HG02970 (cell line): Measurements from ENCODE around the gene SMTNL2.
"Not testable (repeated sequence)": the region's sequence is repeated elsewhere in the genome, so short reads cannot be mapped to it uniquely, and the experiment has no call there.

ENCODE experiments used
- ATAC-seq: cut with Tn5 transposase; IDR thresholded peaks from one replicate; pipeline ENCODE4 v1.9.1; 2021; ENCODE audit warnings: mild to moderate bottlenecking, moderate library complexity, moderate number of reproducible peaks; ENCODE audit not compliant: unreplicated experiment, low FRiP score

SMTNL2 gene

DNA sequence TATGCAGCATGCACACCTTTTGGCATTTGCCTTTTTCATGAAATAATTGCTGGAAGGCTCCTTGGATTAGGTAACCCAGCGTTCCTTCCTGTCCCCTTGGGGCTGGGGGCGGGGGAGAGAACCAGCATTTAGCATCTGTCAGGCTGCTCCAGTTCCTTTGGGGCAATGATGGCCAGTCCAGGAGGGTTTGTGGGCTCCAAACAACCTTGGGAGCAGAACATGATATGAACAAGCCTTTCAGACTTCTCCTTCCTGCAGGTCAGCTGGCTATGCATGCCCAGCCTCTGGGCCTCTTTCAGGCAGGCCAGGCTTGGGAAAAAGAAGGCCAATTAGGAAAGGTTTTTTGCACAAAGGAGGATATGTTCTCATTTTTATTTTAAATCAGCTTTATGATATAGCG lies 1.1 kb upstream of the SMTNL2 start:
- no peak for ATAC-seq

DNA sequence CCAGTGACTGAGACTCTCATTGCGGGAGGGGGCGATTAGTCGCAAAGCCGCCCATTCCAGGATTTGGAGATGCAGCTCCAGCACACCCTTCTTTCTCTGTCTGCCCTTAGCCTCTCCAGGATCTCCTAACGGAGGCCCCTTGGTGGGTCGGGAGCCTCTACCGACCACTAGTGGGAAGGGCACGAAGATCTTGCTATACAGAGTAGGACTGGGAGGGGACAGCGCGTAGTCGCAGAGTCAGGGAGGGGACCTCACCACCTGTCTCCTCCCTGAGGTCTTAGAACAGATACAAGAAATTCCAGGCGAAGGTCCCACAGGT lies 588 bp upstream of the SMTNL2 start:
- ATAC-seq = no peak

DNA sequence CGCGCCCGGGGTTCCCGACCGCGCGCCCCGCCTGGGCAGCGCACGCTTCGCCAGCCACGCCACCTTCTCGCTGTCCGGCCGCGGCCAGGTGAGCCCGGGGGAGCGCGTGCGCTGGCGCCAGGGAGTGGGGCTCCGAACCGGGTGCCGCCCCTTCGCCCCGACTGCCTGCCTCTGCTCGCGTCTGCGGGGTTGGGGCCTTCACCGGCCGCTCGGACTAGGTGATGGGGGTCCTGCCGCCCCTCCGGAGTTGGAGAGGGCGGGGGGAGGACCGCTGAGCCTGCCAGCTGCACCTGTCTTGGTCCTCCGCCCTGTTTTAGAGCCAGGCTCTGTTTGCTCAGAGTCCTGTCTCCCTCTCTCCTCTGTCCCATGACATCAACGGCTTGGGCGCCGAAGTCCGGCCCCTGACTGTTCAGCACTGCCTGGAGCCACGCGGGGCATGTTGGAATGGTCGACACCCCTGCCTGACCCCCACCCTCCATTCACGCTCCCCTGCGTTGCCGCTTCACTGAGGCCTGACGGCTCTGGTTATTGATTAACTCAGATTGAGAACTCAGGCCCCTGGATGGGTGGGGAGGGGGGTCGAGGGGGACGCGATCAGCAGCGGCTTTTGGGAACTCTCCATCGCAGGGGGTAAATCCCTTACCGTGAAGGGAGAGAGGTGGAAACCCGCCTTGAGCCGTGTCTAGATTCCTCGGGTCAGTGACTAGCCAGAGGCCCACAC lies 748 bp downstream of the SMTNL2 start:
- no peak for ATAC-seq

DNA sequence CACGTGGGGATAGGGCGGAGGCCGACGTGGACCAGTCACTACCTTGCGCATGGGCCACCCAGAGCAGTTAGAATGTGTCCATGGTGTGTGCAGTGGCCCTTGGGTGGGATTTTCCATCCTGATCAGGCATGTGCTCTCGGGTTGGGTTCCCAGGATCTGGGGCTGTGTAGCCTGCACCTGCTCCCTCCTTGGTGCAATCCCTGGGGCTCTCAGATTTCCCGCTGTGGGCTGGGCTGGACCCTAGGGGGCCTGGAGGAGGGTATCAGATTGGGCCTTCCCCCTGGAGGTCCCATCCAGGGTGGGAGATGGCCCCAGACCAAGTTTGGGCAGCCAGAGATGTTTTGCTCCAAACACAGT lies 1.3 kb downstream of the SMTNL2 start:
- no peak for ATAC-seq

DNA sequence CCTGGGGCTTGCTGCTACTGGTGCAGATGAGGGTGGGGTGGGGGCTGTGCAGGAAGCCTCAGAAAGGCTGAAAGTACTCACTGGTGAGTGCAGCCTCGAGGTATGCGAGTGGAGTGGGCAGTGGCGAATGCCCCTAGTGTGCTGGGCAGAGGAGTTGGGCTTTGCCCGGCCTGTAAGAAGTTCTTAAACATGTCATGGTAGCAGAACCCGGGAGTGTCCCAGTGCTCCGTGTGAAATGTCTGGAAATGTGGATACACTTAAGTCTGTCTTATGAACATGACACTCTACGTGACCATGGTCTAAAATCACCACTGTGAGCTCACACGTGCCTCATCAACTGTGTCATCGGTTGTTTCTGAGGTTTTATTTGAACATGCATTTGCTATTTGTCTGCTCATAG lies 1.7 kb downstream of the SMTNL2 start:
- no peak for ATAC-seq

DNA sequence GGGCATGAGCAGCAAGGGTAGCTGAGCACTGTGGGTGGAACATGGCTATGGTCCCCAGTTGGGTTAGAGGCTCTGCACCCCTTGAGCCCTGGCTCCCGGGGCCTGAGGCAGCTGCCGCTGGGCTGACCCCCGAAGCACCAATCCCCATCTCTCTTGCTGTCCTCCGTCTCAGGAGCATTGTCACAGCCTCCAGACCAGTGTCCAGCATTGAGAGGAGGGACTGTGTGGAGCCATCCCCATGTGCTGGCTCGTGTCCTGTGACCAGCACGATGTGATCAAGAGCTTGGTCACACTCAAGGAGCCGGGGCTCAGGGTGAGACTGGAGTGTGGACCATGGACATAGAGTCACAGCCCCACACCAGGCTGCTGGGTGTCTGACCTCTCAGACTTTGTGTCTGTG lies 2.9 kb downstream of the SMTNL2 start:
- ATAC-seq = no peak

DNA sequence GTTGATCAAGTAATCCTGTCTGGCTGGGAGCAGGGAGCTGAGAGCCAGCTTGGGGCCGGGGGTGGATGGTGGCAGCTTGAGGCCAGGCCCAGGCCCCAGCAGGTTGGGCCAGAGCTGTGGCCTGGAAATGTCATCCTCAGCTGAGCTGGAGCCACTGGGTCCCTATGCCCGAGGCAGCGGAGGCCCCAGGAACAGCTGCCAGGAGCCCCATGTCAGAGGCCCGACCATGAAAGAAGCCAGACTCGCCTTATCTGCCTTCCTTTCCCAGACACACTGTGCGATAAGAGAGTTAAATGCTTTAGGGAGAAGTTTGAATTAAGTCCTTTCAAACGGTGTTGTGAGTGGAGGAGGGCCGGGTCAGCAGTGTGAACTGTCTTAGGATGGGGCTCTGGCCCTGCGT lies 3.5 kb downstream of the SMTNL2 start:
- ATAC-seq = no peak

DNA sequence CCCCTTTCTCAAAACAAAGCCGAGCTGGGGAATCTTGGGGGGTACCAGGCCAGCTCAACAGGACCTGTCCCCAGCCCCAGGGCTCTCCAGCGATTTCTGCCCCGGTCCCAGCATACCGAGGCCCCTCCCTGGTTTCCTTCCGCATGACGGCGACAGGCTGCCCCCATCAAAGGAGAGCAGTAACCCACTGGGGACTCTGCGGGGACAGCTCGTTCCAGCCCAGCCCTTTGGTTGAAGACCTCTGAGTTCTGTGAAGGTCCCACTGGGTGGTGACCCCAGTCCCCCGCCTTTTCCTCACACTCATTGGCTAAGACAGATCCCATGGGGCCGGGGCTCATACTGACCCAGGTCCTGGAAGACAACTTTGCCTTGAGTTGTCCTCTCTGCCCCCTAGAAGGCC lies 4.1 kb downstream of the SMTNL2 start:
- no peak for ATAC-seq

DNA sequence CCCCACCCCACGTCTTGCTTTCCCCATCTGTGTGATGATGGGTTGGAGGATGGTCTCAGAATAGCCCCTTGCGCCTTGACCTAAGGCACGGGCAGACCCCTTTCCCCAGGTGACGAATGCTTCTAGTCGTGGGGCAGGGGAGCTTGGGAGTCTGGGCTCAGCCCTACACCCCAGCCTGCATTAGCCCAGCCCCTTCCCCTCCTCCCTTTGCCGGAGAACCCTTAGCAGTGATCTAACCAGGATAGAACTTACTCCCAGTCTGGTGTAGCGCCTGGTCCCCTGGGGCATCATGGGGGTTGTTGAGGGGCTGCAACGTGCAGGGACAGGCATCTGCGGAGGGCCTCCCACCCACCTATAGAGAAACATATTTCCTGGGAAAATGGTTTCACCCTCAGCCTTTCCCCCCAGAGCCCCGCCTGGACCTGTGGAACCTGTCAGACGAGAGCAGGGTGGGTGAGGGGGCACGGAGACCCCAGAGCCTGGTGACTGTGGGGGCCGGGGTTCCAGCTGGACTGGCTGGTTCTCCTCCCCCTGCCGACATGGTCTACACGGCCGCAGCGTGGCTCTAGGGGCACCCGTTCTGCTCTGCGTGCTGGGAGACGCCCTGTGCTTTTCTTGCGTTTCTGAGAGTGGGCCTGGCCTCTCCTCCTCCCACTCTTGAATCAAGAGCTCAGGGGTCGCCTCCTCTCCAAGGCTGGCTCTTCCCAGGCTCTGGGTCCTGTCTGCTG lies 4.7 kb downstream of the SMTNL2 start:
- no peak for ATAC-seq

DNA sequence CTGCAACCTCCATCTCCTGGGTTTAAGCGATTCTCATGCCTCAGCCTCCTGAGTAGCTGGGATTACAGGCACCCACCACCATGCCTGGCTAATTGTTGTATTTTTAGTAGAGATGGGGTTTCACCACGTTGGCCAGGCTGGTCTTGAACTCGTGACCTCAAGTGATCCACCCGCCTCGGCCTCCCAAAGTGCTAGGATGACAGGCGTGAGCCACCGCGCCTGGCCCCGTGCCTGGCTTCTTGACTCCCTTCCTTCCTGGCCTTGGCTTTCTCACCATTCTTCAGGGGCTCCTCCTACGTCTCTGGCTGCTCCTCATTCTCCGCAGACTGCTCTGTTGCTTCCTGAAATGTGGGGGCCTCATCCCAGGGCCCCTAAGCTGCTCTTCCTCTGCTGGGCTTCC lies 5.7 kb downstream of the SMTNL2 start:
- not testable (repeated sequence) for ATAC-seq

DNA sequence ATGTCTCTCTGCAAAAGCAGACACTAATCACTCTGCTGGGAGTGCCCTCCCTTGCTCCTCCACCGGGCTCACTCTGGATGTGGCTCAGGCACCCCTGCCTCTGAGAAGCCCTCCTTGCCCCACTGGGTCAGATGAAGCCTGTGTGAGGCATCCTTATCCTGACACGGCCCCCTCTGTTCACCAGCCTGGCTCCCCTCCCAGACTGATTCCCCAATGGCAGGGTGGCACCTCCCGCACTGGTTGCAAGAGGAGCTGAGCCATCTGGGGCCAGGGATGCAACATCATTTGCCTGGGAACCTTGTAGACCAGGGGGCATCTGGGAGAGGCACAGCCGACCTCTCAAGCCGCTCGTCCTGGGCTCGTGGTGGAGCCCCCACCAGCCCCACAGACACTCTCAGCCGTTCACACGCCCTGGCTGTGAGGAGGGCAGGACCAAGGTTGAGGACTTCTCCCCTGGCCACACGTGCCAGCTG lies 6.7 kb downstream of the SMTNL2 start:
- no peak for ATAC-seq

DNA sequence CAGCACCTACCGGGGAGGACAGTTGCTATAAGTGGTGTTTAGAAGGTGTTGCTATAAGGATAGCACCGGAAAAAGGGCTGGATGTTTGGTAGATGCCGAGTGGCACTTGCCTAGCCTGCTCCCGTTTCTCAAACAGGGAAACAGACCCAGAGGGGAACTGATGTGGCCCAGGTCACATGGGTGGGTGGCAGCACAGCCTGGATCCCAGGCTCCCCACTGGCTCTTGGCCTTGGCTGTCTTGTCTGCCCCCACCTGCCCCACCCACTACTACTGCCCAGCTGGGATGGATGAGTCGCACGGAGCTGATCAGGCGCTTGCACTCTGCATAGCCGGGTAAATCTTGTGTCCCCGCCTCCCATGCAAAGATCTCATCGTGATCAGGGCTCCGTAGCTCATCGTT lies 7.2 kb downstream of the SMTNL2 start:
- no peak for ATAC-seq

DNA sequence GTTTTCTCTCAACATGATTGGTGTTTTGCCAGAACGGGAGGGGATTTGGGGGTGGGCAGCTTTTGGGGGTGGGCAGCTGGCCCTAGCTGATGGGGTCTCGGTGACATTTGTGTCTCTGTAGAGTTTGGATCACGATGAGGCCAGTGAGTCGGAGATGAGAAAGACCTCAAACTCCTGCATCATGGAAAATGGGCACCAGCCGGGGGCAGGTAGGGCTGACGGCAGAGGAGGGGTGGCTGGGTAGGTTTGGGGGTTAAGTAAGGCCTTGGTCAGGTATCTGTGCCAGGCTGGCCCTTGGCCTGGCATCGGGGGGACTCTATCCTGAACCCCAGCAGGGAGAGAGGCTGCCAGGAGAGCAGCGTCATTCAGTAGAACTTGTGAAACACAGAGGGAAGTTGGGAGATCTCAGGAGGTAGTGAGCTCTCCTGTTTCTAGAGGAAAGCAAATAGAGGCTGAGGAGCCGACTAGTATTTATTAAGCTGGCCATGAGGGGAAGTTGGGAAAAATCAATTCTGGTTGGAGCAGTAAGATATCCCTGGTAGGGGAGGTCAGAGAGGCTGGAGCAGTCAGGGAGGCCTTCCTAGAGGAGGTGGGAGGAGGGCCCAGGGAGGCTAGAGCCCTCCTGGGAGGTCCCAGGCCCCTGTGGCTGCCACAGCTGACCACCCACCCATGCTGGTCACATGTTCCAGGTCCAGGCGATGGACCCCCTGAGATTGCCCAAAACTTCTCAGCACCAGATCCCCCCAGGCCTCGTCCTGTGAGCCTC lies 8.1 kb downstream of the SMTNL2 start:
- ATAC-seq = no peak

DNA sequence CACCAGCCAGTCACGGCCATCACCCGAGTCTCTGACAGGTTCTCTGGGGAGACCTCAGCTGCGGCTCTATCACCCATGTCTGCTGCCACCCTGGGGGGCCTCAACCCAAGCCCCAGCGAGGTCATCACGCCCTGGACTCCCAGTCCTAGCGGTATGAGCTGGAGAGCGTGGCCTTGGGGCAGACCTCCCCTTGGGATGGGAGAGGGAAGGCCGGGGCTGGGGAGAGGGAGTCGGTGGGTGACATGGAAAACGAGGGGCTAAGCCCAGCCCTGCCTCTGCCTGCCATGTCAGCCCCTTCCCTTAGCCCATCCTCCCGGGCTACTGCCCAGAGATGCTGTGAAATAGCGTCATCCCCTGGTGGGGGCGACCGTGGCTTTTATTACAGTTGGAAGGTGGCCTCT lies 8.7 kb downstream of the SMTNL2 start:
- no peak for ATAC-seq

DNA sequence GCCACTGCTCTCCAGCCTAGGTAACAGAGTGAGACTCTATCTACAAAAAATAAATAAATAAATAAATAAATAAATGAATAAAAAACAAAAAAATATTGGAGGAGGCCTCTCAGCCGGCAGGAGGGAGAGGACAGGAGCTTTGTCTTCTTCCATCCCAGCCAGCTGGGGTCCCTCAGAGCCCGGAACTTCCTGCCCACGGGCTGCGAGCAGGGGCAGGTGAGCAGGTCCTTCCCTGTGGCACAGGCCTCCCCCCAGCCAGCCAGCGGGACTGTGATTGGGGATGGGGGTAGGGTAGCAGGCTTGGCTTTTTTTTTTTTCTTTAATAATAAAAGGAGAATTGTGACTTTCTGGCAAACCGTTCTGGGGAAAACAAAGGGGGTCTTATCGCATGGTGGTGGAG lies 10.1 kb downstream of the SMTNL2 start:
- ATAC-seq = no peak

DNA sequence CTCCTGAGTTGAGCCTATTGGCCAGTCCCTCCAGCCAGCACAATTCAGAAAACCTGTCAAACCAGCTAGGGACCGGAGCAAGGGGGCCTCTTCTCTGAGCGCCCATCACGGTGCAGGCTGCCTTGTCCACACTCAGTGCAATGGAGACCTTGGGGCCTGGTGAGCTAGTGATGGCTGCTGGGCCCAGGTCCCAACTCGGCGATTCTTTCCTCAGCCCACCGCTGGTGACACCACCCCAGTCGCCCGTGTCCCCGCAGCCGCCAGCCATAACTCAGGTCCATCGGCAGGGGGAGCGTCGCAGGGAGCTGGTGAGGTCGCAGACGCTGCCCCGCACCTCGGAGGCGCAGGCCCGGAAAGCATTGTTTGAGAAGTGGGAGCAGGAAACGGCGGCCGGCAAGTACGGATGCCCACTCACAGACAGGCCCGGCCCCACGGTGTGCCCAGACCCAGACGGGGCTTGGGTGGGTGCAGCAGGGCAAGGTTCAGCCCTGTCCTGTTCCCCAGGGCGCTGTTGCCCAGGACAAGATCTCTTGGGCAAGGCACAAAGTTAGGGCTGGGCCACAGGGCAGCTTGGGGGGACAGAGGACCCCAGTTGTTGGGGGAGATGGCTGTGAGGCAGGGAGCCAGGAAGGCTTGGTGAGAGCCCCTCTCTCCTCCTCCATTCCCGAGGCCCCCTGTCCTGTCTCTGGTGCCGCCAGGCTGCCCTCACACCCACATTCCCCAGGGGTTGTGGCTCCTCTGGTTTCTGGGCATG lies 10.8 kb downstream of the SMTNL2 start:
- ATAC-seq = no peak

DNA sequence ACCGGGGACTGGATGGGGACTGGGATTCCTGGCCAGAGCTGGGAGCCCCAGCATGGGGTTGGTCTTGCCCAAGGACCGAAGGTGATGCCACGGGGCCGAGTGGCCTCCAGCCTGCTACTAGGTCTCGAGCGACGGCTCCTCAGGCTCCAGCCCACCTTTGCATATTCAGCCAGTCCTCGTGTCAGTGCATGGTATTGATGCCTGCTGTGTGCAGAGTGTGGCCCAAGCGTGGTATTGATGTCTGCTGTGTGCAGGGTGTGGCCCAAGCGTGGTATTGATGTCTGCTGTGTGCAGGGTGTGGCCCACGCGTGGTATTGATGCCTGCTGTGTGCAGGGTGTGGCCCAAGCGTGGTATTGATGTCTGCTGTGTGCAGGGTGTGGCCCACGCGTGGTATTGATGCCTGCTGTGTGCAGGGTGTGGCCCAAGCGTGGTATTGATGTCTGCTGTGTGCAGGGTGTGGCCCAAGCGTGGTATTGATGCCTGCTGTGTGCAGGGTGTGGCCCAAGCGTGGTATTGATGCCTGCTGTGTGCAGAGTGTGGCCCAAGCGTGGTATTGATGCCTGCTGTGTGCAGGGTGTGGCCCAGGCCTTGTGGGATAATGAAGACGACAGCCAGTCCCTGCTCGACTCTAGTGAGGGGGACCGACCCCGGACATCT lies 11.5 kb downstream of the SMTNL2 start:
- ATAC-seq = not testable (repeated sequence)

DNA sequence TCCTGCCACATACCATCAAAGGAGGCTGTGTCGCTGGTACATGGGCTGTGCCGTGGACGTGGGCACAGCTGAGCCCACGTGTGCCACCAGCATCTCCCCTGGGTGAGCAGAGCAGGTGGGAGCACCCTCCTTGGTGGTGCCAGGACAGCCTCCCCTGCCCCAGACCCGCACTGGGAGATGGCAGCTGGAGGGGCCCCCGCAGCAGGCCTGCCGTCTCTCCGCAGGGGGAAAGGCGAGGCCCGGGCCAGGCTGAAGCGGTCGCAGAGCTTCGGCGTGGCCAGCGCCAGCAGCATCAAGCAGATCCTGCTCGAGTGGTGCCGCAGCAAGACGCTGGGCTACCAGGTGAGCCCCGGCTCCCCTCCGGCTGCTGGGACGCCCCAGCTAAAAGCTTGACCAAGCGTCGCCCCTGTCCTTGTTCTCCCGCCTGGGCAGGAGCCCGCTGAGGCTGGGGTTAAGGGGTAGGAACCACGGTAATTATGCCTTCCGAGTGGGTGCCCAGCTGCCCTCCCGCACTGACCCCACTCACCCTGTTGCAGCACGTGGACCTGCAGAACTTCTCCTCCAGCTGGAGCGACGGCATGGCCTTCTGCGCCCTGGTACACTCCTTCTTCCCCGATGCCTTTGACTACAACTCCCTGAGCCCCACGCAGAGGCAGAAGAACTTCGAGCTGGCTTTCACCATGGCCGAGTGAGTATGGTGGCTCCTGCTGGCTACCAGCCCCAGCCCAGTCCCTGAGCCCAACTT lies 12.5 kb downstream of the SMTNL2 start:
- ATAC-seq = no peak

DNA sequence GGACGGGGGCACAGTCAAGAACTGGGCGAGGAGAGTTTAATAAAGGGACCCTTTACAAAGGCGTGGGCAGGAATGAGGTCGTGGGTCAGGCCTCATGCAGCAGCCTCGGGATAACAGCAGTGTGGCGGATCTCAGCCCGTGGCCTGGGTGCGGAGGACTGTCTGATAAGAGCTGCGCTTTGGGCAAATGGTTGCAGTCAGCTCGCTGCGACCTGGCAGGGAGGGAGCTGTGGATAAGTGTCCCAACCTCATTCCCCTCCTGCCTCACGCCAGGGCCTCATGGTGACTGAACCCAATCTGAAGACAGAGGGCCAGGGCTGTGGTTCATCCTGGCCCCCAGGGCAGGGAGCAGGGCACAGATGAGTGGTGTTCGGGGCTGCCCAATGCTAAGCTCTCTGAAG lies 13.6 kb downstream of the SMTNL2 start:
- no peak for ATAC-seq
